Suprapubic skin (tissue), 4 donors: ENCODE measurements around the gene TWF1. TPM values are rescaled to one million over a fixed set of nuclear protein-coding genes. Genes with fewer than 3 reads are reported as not detected.

ENCODE experiments used
- DNase-seq, 2 donors: peaks; one replicate each; pipeline ENCODE4 v3.0.0-alpha.2; 2019; ENCODE audit warnings: low spot score in 2 of 2
- H3K27ac ChIP-seq: fragments of 200-600 bp; sonication (generic); one replicate; pipeline ENCODE4 v1.5.1; 2019
- H3K27me3 ChIP-seq: fragments of 200-600 bp; sonication (generic); one replicate; pipeline ENCODE4 v1.5.1; 2019
- H3K36me3 ChIP-seq: fragments of 200-600 bp; sonication (generic); one replicate; pipeline ENCODE4 v1.5.1; 2019
- H3K4me1 ChIP-seq: fragments of 200-600 bp; sonication (generic); one replicate; pipeline ENCODE4 v1.5.1; 2019
- H3K4me3 ChIP-seq: fragments of 200-600 bp; sonication (generic); one replicate; pipeline ENCODE4 v1.5.1; 2019; ENCODE audit warnings: mild to moderate bottlenecking
- H3K9me3 ChIP-seq: fragments of 200-600 bp; sonication (generic); one replicate; pipeline ENCODE4 v1.5.1; 2019
- CTCF ChIP-seq, 2 donors: fragments of 200-600 bp in 1 of 2; fragments of 450-650 bp in 1 of 2; sonication (generic) in 1 of 2; IDR thresholded peaks; one replicate each; pipeline ENCODE4 v1.5.1; 2016 to 2019; ENCODE audit warnings: antibody characterized with exemption in 2 of 2, mild to moderate bottlenecking in 1 of 2, moderate library complexity in 1 of 2
- EP300 ChIP-seq: sonication (generic); formaldehyde crosslinking; IDR thresholded peaks from one replicate; pipeline ENCODE4 v1.6.1; 2017; ENCODE audit warnings: antibody characterized with exemption
- POLR2A ChIP-seq, 2 donors: fragments of 450-650 bp; IDR thresholded peaks; one replicate each; pipeline ENCODE4 v1.6.1; 2017; ENCODE audit warnings: antibody characterized with exemption in 2 of 2, mild to moderate bottlenecking in 2 of 2, moderate library complexity in 2 of 2
- POLR2AphosphoS5 ChIP-seq, 3 donors: sonication (generic); formaldehyde crosslinking; IDR thresholded peaks; one replicate each; pipeline ENCODE4 v1.6.1; 2017; ENCODE audit warnings: antibody characterized with exemption in 3 of 3
- whole genome bisulfite sequencing: methylation state at CpG from one replicate; pipeline ENCODE4 v1.1.5; 2018; 5-methylcytosine and 5-hydroxymethylcytosine counted together
- total RNA-seq, 4 donors: library from RNA; depleted of rRNA; stranded (reverse); fragments of >200 nt; gene quantifications; one replicate each; pipeline ENCODE4 v1.1.0, GENCODE V29; 2016

The TWF1 gene
- total RNA-seq, 4 donors from 2014 or later = 43.9 to 75.8 (median 59.7) TPM

GRCh38 chr12:43835264-43835655 is 29.1 kb upstream of the TWF1 start:
- no peak for TF ChIP-seq POLR2AphosphoS5 (IDR thresholded peaks at IDR 0.05)
- no peaks in the 10 kb centered on the region for H3K27me3 ChIP-seq
- no peak for DNase-seq
- peak overlapping the region; percentile 98 for H3K27ac ChIP-seq
- no peaks in the 10 kb centered on the region for H3K36me3 ChIP-seq
- peaks cover 20% of the 10 kb centered on the region for H3K4me1 ChIP-seq
- peak overlapping the region; percentile 87 for H3K4me3 ChIP-seq
- 40% methylated on average over 6 of the region's 6 CpGs for WGBS
- H3K9me3 ChIP-seq = no peaks in the 10 kb centered on the region

GRCh38 chr12:43832463-43833168 is 26.5 kb upstream of the TWF1 start:
- WGBS = 83% methylated on average over 4 of the region's 4 CpGs
- H3K27ac ChIP-seq = no peak overlapping the region
- H3K27me3 ChIP-seq = no peaks in the 10 kb centered on the region
- peaks cover 20% of the 10 kb centered on the region for H3K4me1 ChIP-seq
- no peak for TF ChIP-seq POLR2AphosphoS5 (IDR thresholded peaks at IDR 0.05)
- TF ChIP-seq CTCF (IDR thresholded peaks at IDR 0.05) = no peak
- TF ChIP-seq EP300 = no peak
- TF ChIP-seq POLR2A (IDR thresholded peaks at IDR 0.05) = no peak
- no peaks in the 10 kb centered on the region for H3K36me3 ChIP-seq
- H3K4me3 ChIP-seq = no peak overlapping the region
- DNase-seq = no peak
- H3K9me3 ChIP-seq = no peaks in the 10 kb centered on the region

GRCh38 chr12:43827093-43827492 is 21.0 kb upstream of the TWF1 start:
- H3K4me3 ChIP-seq = no peak overlapping the region
- no peaks in the 10 kb centered on the region for H3K36me3 ChIP-seq
- no peak for DNase-seq
- no peaks in the 10 kb centered on the region for H3K4me1 ChIP-seq
- no peaks in the 10 kb centered on the region for H3K27me3 ChIP-seq
- H3K9me3 ChIP-seq = no peaks in the 10 kb centered on the region
- no peak for TF ChIP-seq EP300
- TF ChIP-seq POLR2AphosphoS5 (IDR thresholded peaks at IDR 0.05) = no peak
- TF ChIP-seq CTCF (IDR thresholded peaks at IDR 0.05) = no peak
- no peak overlapping the region for H3K27ac ChIP-seq
- WGBS = 76% methylated on average over 1 of the region's 1 CpG

- Histone ChIP-seq H3K27me3 (no peaks in the 10 kb centered on the region), H3K4me1 (no peaks in the 10 kb centered on the region), H3K4me3 (no peak overlapping the region), H3K9me3 (no peaks in the 10 kb centered on the region), H3K27ac (no peak overlapping the region), H3K36me3 (no peaks in the 10 kb centered on the region)
- 90% methylated on average over 3 of the region's 3 CpGs for WGBS
- TF ChIP-seq EP300 (no peak), POLR2A (IDR thresholded peaks at IDR 0.05) (no peak), POLR2AphosphoS5 (IDR thresholded peaks at IDR 0.05) (no peak), CTCF (IDR thresholded peaks at IDR 0.05) (no peak)
- DNase-seq = no peak
Observed at GRCh38 chr12:43826681-43827080, 20.6 kb upstream of the TWF1 start.

- Histone ChIP-seq H3K9me3 (no peaks in the 10 kb centered on the region), H3K27me3 (no peaks in the 10 kb centered on the region), H3K27ac (no peak overlapping the region), H3K4me3 (no peak overlapping the region), H3K4me1 (no peaks in the 10 kb centered on the region), H3K36me3 (no peaks in the 10 kb centered on the region)
- 95% methylated on average over 8 of the region's 8 CpGs for WGBS
- TF ChIP-seq EP300 (no peak), POLR2AphosphoS5 (IDR thresholded peaks at IDR 0.05) (no peak), CTCF (IDR thresholded peaks at IDR 0.05) (no peak)
- no peak for DNase-seq
Observed at GRCh38 chr12:43824207-43824775, 18.2 kb upstream of the TWF1 start.
